ENCODE results near the gene DMRT3.

GRCh38 chr9:972501-973294 is 3.8 kb upstream of the DMRT3 start:
- no peak for TF ChIP-seq GATA2 (IDR thresholded peaks at IDR 0.05; ENCODE audit: low read depth, low read length)
- TF ChIP-seq GATA3 (IDR thresholded peaks at IDR 0.05; ENCODE audit: low read depth, low read length): no peak
